IMR-90 (cell line): Measurements from ENCODE around the gene VIPR2. TPM values are rescaled to one million over a fixed set of nuclear protein-coding genes. Genes with fewer than 3 reads are reported as not detected.

Experiments used
- ATAC-seq: fragments of 200-7000 bp; cut with Tn5 transposase; 2 replicates; pipeline ENCODE4 v1.9.1; 2020; ENCODE audit warnings: low read depth, mild to moderate bottlenecking, moderate library complexity
- BruUV-seq: library from RNA; stranded (reverse); fragments of 400-500 nt; replicated peaks from 2 replicates; lab custom pipeline; 2021; lab: Mats Ljungman, UMichigan
- CTCF ChIA-PET: fragments of 300-600 bp; formaldehyde crosslinking; extraction: SDS; loops from one replicate; lab custom pipeline; 2021; ENCODE audit warnings: antibody characterized with exemption; lab: Yijun Ruan, JAX
- POLR2A ChIA-PET: fragments of 300-600 bp; sonication (Branson Sonifier 250); formaldehyde crosslinking; loops from one replicate; lab custom pipeline; 2022; ENCODE audit warnings: antibody characterized with exemption; ENCODE audit not compliant: unreplicated experiment; lab: Charles Lee
- DNase-seq: peaks from one replicate; pipeline ENCODE4 v3.0.0; 2013
- H2AFZ ChIP-seq: replicated peaks from 2 replicates; pipeline ENCODE3; 2013; ENCODE audit warnings: low read length, mild to moderate bottlenecking; ENCODE audit not compliant: poor library complexity
- H2AK5ac ChIP-seq: 2 replicates; pipeline ENCODE4 v1.6.1; 2013; ENCODE audit warnings: low read depth, low read length, inconsistent platforms
- H2AK9ac ChIP-seq: replicated peaks from 2 replicates; pipeline ENCODE3; 2013; ENCODE audit warnings: mild to moderate bottlenecking, low read depth, low read length, moderate library complexity; ENCODE audit not compliant: poor library complexity
- H2BK120ac ChIP-seq: 2 replicates; pipeline ENCODE4 v1.6.1; 2013; ENCODE audit warnings: low read depth, low read length, inconsistent platforms
- H2BK15ac ChIP-seq: 3 replicates; pipeline ENCODE4 v1.6.1; 2013; ENCODE audit warnings: low read depth, low read length, inconsistent platforms
- H2BK20ac ChIP-seq: 2 replicates; pipeline ENCODE4 v1.6.1; 2013; ENCODE audit warnings: low read depth, mild to moderate bottlenecking, inconsistent platforms, low read length, moderate library complexity
- H2BK5ac ChIP-seq: 2 replicates; pipeline ENCODE4 v1.6.1; 2013; ENCODE audit warnings: mild to moderate bottlenecking, low read depth, low read length, inconsistent platforms; ENCODE audit not compliant: poor library complexity, severe bottlenecking
- H3K14ac ChIP-seq: replicated peaks from 2 replicates; pipeline ENCODE4 v1.6.1; 2013; ENCODE audit warnings: low read depth, low read length, inconsistent platforms
- H3K18ac ChIP-seq: 2 replicates; pipeline ENCODE4 v1.6.1; 2013; ENCODE audit warnings: low read depth, low read length, control low read depth
- H3K23ac ChIP-seq: 2 replicates; pipeline ENCODE4 v1.6.1; 2013; ENCODE audit warnings: low read depth, low read length, inconsistent platforms
- H3K27ac ChIP-seq: 2 replicates; pipeline ENCODE4 v1.5.1; 2013; ENCODE audit warnings: mild to moderate bottlenecking, control low read depth, low read length; ENCODE audit not compliant: insufficient read depth
- H3K27me3 ChIP-seq: 2 replicates; pipeline ENCODE4 v1.6.1; 2013; ENCODE audit warnings: low read length; ENCODE audit not compliant: control insufficient read depth, insufficient read depth
- H3K36me3 ChIP-seq: 2 replicates; pipeline ENCODE4 v1.6.1; 2013; ENCODE audit warnings: low read length, mixed read lengths; ENCODE audit not compliant: control insufficient read depth, insufficient read depth
- H3K4ac ChIP-seq: 2 replicates; pipeline ENCODE4 v1.6.1; 2013; ENCODE audit warnings: low read depth, low read length, inconsistent platforms
- H3K4me1 ChIP-seq: 2 replicates; pipeline ENCODE4 v1.6.1; 2013; ENCODE audit warnings: low read length, mixed read lengths; ENCODE audit not compliant: control insufficient read depth, insufficient read depth
- H3K4me2 ChIP-seq: 2 replicates; pipeline ENCODE4 v1.6.1; 2013; ENCODE audit warnings: low read depth, mild to moderate bottlenecking, control low read depth, low read length, moderate library complexity
- H3K4me3 ChIP-seq: 2 replicates; pipeline ENCODE4 v1.5.1; 2013; ENCODE audit warnings: low read depth, mild to moderate bottlenecking, control low read depth, low read length, moderate library complexity; ENCODE audit not compliant: insufficient read depth
- H3K56ac ChIP-seq: 2 replicates; pipeline ENCODE4 v1.6.1; 2013; ENCODE audit warnings: low read length, inconsistent platforms; ENCODE audit not compliant: insufficient read depth; ENCODE audit errors: extremely low read depth
- H3K79me1 ChIP-seq, 2 experiments: 2 replicates each; pipeline ENCODE4 v1.6.1; 2013; ENCODE audit warnings: low read length in 2 of 2, inconsistent platforms in 1 of 2, low read depth in 1 of 2
- H3K9ac ChIP-seq: 2 replicates; pipeline ENCODE4 v1.6.1; 2013; ENCODE audit warnings: low read depth, low read length, control low read depth
- H3K9me1 ChIP-seq: 2 replicates; pipeline ENCODE4 v1.6.1; 2013; ENCODE audit warnings: low read length, inconsistent platforms; ENCODE audit not compliant: insufficient read depth
- H3K9me3 ChIP-seq: 2 replicates; pipeline ENCODE4 v1.6.1; 2013; ENCODE audit warnings: low read length; ENCODE audit not compliant: control insufficient read depth, insufficient read depth
- H4K20me1 ChIP-seq: 2 replicates; pipeline ENCODE4 v1.6.1; 2013; ENCODE audit warnings: low read length, inconsistent platforms; ENCODE audit not compliant: insufficient read depth
- H4K5ac ChIP-seq: 2 replicates; pipeline ENCODE4 v1.6.1; 2013; ENCODE audit warnings: mild to moderate bottlenecking, low read depth, low read length, control low read depth
- H4K8ac ChIP-seq, 2 experiments: 2 replicates each; pipeline ENCODE4 v1.6.1; 2013; ENCODE audit warnings: low read depth in 2 of 2, low read length in 2 of 2, control low read depth in 1 of 2, inconsistent platforms in 1 of 2
- H4K91ac ChIP-seq: 2 replicates; pipeline ENCODE4 v1.6.1; 2013; ENCODE audit warnings: low read depth, low read length, inconsistent platforms; ENCODE audit not compliant: insufficient read depth
- ELK1 ChIP-seq: fragments of 150-350 bp; IDR thresholded peaks from 2 replicates; pipeline ENCODE4 v1.6.1; 2016; ENCODE audit warnings: low read depth, mild to moderate bottlenecking, low read length, moderate library complexity, borderline replicate concordance
- MAZ ChIP-seq: IDR thresholded peaks from 2 replicates; pipeline ENCODE4 v1.6.1; 2012; ENCODE audit warnings: low read depth, mild to moderate bottlenecking, low read length, improper control_type of control experiment, moderate library complexity, borderline replicate concordance
- POLR2A ChIP-seq: IDR thresholded peaks from 2 replicates; pipeline ENCODE4 v1.6.1; 2012; ENCODE audit warnings: mild to moderate bottlenecking, low read depth, low read length
- RCOR1 ChIP-seq: IDR thresholded peaks from 2 replicates; pipeline ENCODE4 v1.6.1; 2012; ENCODE audit warnings: mild to moderate bottlenecking, low read length, improper control_type of control experiment; ENCODE audit not compliant: insufficient replicate concordance
- WGBS, 2 experiments: methylation state at CpG; one replicate each; pipeline versions ENCODE4 v1.1.5 to v1.1.7; 2013; ENCODE audit warnings: missing lambda C conversion rate in 2 of 2; ENCODE audit not compliant: insufficient read length in 1 of 2; ENCODE audit errors: extremely low coverage in 2 of 2; 5-methylcytosine and 5-hydroxymethylcytosine counted together
- dilution Hi-C: fragments of 300-500 bp; cut with HindIII; formaldehyde crosslinking; loops from one replicate; pipeline ENCODE4 v1.14.3; 2018; ENCODE audit warnings: low sequenced_read_pairs; ENCODE audit not compliant: unreplicated experiment
- in situ Hi-C: fragments of 300-500 bp; cut with MboI; formaldehyde crosslinking; loops from 3 replicates; pipeline ENCODE4 v1.14.3; 2019; ENCODE audit warnings: low sequenced_read_pairs, inconsistent platforms, mixed read lengths
- intact Hi-C: fragments of 100-400 bp; cut with micrococcal nuclease; formaldehyde crosslinking; loops from 2 replicates; pipeline ENCODE4 v1.10.0; 2022
- polyA plus RNA-seq, 3 experiments: library from polyadenylated mRNA; depleted of rRNA; stranded (reverse); fragments of >200 nt; gene quantifications; 2 replicates each; pipeline ENCODE4 v1.2.3, GENCODE V29; 2012; ENCODE audit warnings: low replicate concordance in 1 of 3
- total RNA-seq: library from RNA; depleted of rRNA; stranded (reverse); fragments of >200 nt; gene quantifications from 2 replicates; pipeline ENCODE4 v1.2.3, GENCODE V29; 2012

VIPR2 gene
- total and polyA plus RNA-seq, 2 of the 4 experiments (the other 2 are of a cell fraction): not detected

DNA sequence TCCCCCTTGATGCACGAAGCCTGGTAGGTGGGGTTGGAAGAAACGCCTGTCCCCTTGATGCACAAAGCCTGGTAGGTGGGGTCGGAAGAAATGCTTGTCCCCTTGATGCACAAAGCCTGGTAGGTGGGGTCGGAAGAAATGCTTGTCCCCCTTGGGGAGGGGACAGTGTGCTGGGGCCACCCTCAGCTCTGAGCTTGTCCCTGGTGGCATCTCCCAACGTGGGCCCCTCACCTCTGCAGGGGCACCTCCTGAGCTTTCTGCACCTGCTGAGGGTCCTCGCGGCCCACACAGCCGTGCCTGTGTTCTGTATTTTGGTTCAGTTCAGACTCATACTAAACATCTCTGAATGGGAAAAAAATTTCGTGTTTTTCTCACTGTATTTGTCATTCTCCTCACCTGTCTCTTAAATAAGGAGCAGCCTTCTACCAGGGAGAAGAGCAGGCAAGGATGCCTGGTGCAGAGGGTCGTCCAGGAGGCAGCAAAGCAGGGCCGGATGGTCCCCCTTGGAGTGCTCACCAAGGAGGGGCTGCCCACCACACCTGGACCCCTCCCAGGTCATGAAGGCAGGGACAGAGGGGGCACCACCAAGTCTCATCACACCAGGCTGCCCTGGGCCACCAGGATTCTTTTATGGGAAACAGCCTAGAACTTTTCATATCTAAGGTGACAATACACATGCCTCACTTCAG lies 24.7 kb downstream of the VIPR2 start:
- Histone ChIP-seq H3K4me1 (no peaks in the 10 kb centered on the region), H3K27ac (no peak overlapping the region), H3K23ac (no peak overlapping the region), H4K5ac (no peak overlapping the region), H3K14ac (no peak overlapping the region), H3K36me3 (no peaks in the 10 kb centered on the region), H2AFZ (no peak overlapping the region), H2BK15ac (no peak overlapping the region), H4K91ac (no peak overlapping the region), H4K8ac (no peak overlapping the region), H3K9me3 (peaks cover 31% of the 10 kb centered on the region), H3K4me3 (no peak overlapping the region), H3K18ac (no peak overlapping the region), H3K27me3 (no peaks in the 10 kb centered on the region), H2BK20ac (no peak overlapping the region), H2BK5ac (no peak overlapping the region), H2AK9ac (no peak overlapping the region), H3K79me1 (no peaks in the 10 kb centered on the region), H3K4ac (no peak overlapping the region), H3K56ac (no peak overlapping the region), H3K9ac (no peak overlapping the region), H2AK5ac (no peak overlapping the region), H4K20me1 (no peaks in the 10 kb centered on the region), H2BK120ac (no peak overlapping the region), H3K4me2 (no peak overlapping the region), H3K9me1 (no peaks in the 10 kb centered on the region)
- dilution Hi-C loops (no loop called here), in situ Hi-C loops (no loop called here), intact Hi-C loops (no loop called here)
- no peak for DNase-seq
- no TSS peak for BruUV-seq
- ATAC-seq: no peak
- TF ChIP-seq MAZ (no peak), RCOR1 (no peak), POLR2A (no peak), ELK1 (no peak)
- 73% methylated on average over 3 of the region's 11 CpGs; no CpG with 5 or more reads in 1 of the 2 experiments for WGBS, 2 experiments
- ChIA-PET POLR2A (no interaction called here), CTCF (no interaction called here)
